ENCODE data around the gene IRF4.

IRF4 gene

GRCh38 chr6:382883-383810 is 8.4 kb upstream of the IRF4 start:
- H3K9me3 ChIP-seq (ENCODE audit: severe bottlenecking) = no peaks in the 10 kb centered on the region
- no peak overlapping the region for H3K27ac ChIP-seq
- peaks cover 29% of the 10 kb centered on the region for H3K27me3 ChIP-seq (ENCODE audit: insufficient read depth, low read depth, severe bottlenecking)
- peak; percentile 29; the same call in 1 of the 2 replicates for TF ChIP-seq CTCF (IDR thresholded peaks at IDR 0.05; ENCODE audit: low read depth, low read length)
- H3K4me3 ChIP-seq (ENCODE audit: low read depth, low read length) = no peak overlapping the region
- H3K36me3 ChIP-seq = no peaks in the 10 kb centered on the region
- no peak for DNase-seq

- Histone ChIP-seq H3K27ac (no peak overlapping the region), H3K27me3 (ENCODE audit: insufficient read depth, low read depth, severe bottlenecking) (peaks cover 28% of the 10 kb centered on the region), H3K36me3 (no peaks in the 10 kb centered on the region), H3K4me3 (ENCODE audit: low read depth, low read length) (no peak overlapping the region), H3K9me3 (ENCODE audit: severe bottlenecking) (no peaks in the 10 kb centered on the region)
- TF ChIP-seq CTCF (IDR thresholded peaks at IDR 0.05; ENCODE audit: low read depth, low read length) = no peak
- no peak for DNase-seq
Measured at GRCh38 chr6:383856-384255, 7.7 kb upstream of the IRF4 start.

GRCh38 chr6:384898-385297 is 6.7 kb upstream of the IRF4 start:
- Histone ChIP-seq H3K27me3 (ENCODE audit: insufficient read depth, low read depth, severe bottlenecking) (peaks cover 28% of the 10 kb centered on the region), H3K36me3 (no peaks in the 10 kb centered on the region), H3K27ac (no peak overlapping the region), H3K4me3 (ENCODE audit: low read depth, low read length) (no peak overlapping the region), H3K9me3 (ENCODE audit: severe bottlenecking) (no peaks in the 10 kb centered on the region)
- DNase-seq = no peak
- no peak for TF ChIP-seq CTCF (IDR thresholded peaks at IDR 0.05; ENCODE audit: low read depth, low read length)

GRCh38 chr6:385614-386013 is 5.9 kb upstream of the IRF4 start:
- no peak for DNase-seq
- Histone ChIP-seq H3K27me3 (ENCODE audit: insufficient read depth, low read depth, severe bottlenecking) (peaks cover 30% of the 10 kb centered on the region), H3K4me3 (ENCODE audit: low read depth, low read length) (no peak overlapping the region), H3K36me3 (no peaks in the 10 kb centered on the region), H3K9me3 (ENCODE audit: severe bottlenecking) (no peaks in the 10 kb centered on the region), H3K27ac (no peak overlapping the region)
- no peak for TF ChIP-seq CTCF (IDR thresholded peaks at IDR 0.05; ENCODE audit: low read depth, low read length)

GRCh38 chr6:386688-387266 is 4.8 kb upstream of the IRF4 start:
- Histone ChIP-seq H3K9me3 (ENCODE audit: severe bottlenecking) (no peaks in the 10 kb centered on the region), H3K27ac (no peak overlapping the region), H3K36me3 (no peaks in the 10 kb centered on the region), H3K27me3 (ENCODE audit: insufficient read depth, low read depth, severe bottlenecking) (peaks cover 35% of the 10 kb centered on the region), H3K4me3 (ENCODE audit: low read depth, low read length) (no peak overlapping the region)
- no peak for TF ChIP-seq CTCF (IDR thresholded peaks at IDR 0.05; ENCODE audit: low read depth, low read length)
- no peak for DNase-seq

All from WERI-Rb-1 (cell line).